DOHH2 (cell line): ENCODE measurements around the gene CDKN2B-AS1.

Experiments
- CTCF ChIP-seq: fragments of 200-600 bp; sonication (generic); IDR thresholded peaks from one replicate; pipeline ENCODE4 v1.5.1; 2014; ENCODE audit warnings: antibody characterized with exemption, mild to moderate bottlenecking, low read depth, low read length; ENCODE audit not compliant: poor library complexity, severe bottlenecking
- EZH2phosphoT487 ChIP-seq: fragments of 200-600 bp; sonication (generic); IDR thresholded peaks from 2 replicates; pipeline ENCODE4 v1.6.1; 2017; ENCODE audit warnings: borderline replicate concordance, mild to moderate bottlenecking, antibody characterized with exemption, low read length, moderate library complexity, mixed read lengths

- TF ChIP-seq CTCF (no peak), EZH2phosphoT487 (no peak)
Measured at GRCh38 chr9:22142671-22143070, 148.1 kb downstream of the CDKN2B-AS1 start.
